Muscle layer of colon (tissue), 2 donors: ENCODE measurements around the gene FOXK1.

Source experiments
- H3K27ac ChIP-seq: one replicate; pipeline ENCODE4 v1.7.0; 2013; ENCODE audit warnings: low read depth, mild to moderate bottlenecking, low read length, moderate library complexity
- H3K27me3 ChIP-seq, 2 donors: one replicate each; pipeline ENCODE4 v1.7.0; 2013; ENCODE audit warnings: low read length in 2 of 2, mild to moderate bottlenecking in 2 of 2; ENCODE audit not compliant: insufficient read depth in 2 of 2, control insufficient read depth in 1 of 2
- H3K36me3 ChIP-seq: one replicate; pipeline ENCODE4 v1.7.0; 2013; ENCODE audit warnings: mild to moderate bottlenecking, low read length; ENCODE audit not compliant: insufficient read depth
- H3K4me1 ChIP-seq: one replicate; pipeline ENCODE4 v1.7.0; 2013; ENCODE audit warnings: mild to moderate bottlenecking, low read length; ENCODE audit not compliant: insufficient read depth
- H3K4me3 ChIP-seq, 2 donors: one replicate each; pipeline ENCODE4 v1.7.0; 2013; ENCODE audit warnings: low read length in 2 of 2, low read depth in 1 of 2, mild to moderate bottlenecking in 1 of 2, moderate library complexity in 1 of 2
- H3K9ac ChIP-seq: one replicate; pipeline ENCODE4 v1.7.0; 2013; ENCODE audit warnings: low read length
- H3K9me3 ChIP-seq: one replicate; pipeline ENCODE4 v1.7.0; 2013; ENCODE audit warnings: mild to moderate bottlenecking, low read length
- donor health status: abdominal sarcoma.
- donor health status: Adenocarcinoma of cecum.

FOXK1 gene

DNA sequence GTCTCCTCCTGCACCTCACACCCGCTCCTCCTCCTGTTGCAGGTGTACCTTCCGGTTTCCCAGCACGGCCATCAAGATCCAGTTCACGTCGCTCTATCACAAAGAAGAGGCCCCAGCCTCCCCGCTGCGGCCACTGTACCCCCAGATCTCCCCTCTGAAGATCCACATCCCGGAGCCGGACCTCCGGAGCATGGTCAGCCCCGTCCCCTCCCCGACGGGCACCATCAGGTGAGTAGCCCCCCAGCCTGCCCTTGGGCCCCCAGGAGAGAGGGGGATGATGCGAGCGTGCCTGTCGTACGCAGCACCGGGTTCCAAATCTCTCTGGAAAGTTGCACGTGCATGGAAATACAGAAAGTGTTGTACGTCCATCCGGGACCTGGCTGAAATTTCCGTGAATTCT lies 58.7 kb downstream of the FOXK1 start:
- peaks cover 36% of the 10 kb centered on the region for H3K4me1 ChIP-seq
- no peak overlapping the region for H3K9ac ChIP-seq
- no peak overlapping the region for H3K4me3 ChIP-seq
- no peak overlapping the region for H3K27ac ChIP-seq
- peaks cover 16% of the 10 kb centered on the region for H3K36me3 ChIP-seq
- H3K9me3 ChIP-seq = no peaks in the 10 kb centered on the region
- no peaks in the 10 kb centered on the region for H3K27me3 ChIP-seq

DNA sequence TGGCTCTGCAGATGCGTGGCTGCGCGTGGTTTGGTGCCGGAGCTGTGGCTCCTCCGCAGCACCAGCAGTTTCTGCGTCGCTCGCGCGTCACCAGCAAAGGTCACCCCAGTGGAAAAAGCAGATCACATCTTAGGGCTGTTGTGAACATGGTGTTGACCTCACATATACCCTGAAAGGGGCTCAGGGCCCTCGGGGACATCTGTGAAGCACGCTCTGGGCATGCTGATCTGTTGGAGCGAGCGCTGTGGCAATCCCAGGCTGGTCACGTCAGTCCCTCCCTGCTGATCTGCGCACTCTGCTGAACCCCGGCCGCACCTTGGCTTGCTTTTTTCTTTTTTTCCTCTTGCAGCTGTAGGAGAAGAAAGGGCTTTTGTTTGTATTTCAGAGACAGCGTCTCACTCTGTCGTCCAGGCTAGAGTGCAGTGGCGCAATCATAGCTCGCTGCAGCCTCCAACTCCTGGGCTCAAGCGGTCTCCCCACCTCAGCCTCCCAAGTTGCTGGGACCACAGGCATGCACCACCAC lies 60.0 kb downstream of the FOXK1 start:
- Histone ChIP-seq H3K4me3 (no peak overlapping the region), H3K4me1 (peaks cover 50% of the 10 kb centered on the region), H3K36me3 (peaks cover 16% of the 10 kb centered on the region), H3K27me3 (no peaks in the 10 kb centered on the region), H3K9ac (no peak overlapping the region), H3K27ac (no peak overlapping the region), H3K9me3 (no peaks in the 10 kb centered on the region)

DNA sequence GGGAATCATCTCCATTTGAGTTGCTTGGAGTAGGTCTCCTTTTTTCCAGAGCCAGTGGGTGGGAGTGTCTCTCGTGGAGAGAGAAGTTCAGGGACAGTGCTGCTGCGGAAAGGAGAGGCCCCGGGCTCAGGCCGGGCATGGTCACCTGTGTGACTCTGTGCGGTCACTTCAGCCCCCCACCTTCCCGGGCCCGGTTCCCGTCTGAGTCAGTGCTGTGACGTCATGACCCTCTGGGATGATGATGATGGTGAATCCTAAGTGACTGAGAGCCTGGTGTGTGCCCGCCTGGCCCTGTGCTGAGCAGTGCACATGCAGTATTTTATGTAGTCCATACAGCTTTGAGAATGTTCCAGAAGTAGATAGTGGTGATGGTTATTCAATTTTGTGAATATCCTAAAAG lies 60.8 kb downstream of the FOXK1 start:
- Histone ChIP-seq H3K4me1 (peaks cover 57% of the 10 kb centered on the region), H3K9me3 (no peaks in the 10 kb centered on the region), H3K27me3 (no peaks in the 10 kb centered on the region), H3K9ac (no peak overlapping the region), H3K4me3 (no peak overlapping the region), H3K36me3 (peaks cover 16% of the 10 kb centered on the region), H3K27ac (no peak overlapping the region)

DNA sequence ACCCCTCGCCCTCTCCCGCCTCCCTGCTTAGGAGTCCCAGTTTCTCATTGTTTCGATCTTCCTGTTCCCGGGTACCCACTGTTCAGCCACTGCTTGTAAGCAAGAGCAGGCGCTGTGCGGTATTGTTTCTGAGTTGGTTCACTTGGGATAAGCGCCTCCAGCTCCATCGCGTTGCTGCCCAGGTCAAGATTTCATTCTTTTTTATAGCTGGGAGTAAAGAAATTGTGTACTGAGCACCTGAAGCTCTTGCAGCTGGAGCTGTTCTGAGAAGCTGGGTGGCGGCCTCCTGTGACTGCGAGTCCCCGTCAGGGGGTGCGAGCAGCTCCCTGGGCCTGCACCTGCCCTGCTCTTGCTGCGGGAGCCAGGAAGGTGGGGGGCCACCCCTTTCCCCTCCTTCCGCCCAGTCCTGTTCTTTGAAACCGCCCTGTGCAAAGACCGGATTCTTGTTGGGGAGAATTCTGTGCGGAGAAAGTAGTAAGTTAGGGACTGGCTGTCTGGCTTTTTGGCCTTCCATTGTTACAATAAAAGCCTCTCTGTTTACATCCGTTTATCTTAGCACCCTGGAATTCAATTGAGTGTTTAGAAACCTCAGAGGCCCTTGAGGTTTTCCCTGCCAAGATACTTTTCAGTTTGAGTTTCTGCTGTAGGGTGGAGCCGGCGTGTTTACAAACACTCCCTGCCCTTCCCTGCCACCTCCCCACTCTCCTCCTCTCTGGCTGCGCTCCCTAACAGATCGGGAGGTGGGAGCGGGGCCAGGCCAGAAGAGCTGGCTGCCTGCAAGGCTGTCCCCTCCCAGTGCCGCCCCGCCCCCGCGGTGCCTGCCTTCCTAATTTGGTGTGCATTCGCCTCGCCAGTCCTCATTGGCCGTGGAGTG lies 62.5 kb downstream of the FOXK1 start:
- no peaks in the 10 kb centered on the region for H3K27me3 ChIP-seq
- H3K4me1 ChIP-seq = peaks cover 43% of the 10 kb centered on the region
- H3K27ac ChIP-seq = peak overlapping the region; percentile 96
- H3K4me3 ChIP-seq = peak overlapping the region in 1 of 2 donors; percentile 45
- H3K9ac ChIP-seq = peak overlapping the region; percentile 68
- peaks cover 27% of the 10 kb centered on the region for H3K36me3 ChIP-seq
- H3K9me3 ChIP-seq = no peaks in the 10 kb centered on the region

DNA sequence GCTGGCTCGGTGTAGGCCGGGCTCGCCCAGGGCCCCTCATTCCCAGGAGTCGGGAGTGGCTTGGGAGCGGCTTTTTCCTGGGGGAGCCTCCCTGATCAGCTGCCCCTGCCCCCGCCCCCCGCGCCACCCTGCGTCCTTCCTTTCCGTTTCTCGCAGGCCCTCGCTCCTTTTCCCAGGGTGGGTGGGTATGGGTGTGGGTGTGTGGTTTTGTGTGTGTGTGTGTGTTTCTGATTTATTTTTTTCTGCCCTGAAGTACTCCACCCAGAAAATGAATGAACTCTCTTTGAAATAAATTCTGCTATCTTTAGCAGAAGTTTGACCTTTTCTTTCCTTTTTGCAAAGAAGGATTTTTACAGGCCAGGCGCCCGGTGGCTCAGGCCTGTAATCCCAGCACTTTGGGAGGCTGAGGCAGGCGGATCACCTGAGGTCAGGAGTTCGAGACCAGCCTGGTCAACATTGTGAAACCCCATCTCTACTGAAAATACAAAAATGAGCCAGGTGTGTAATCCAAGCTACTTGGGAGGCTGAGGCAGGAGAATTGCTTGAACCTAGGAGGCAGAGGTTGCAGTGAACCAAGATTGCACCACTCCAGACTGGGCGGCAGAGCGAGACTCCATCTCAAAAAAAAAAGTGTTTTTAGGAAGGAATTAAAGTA lies 63.3 kb downstream of the FOXK1 start:
- Histone ChIP-seq H3K9me3 (no peaks in the 10 kb centered on the region), H3K4me1 (peaks cover 39% of the 10 kb centered on the region), H3K27ac (peak overlapping the region; percentile 96), H3K4me3 (peak overlapping the region in 1 of 2 donors; percentile 41), H3K27me3 (no peaks in the 10 kb centered on the region), H3K9ac (peak overlapping the region; percentile 25), H3K36me3 (peaks cover 29% of the 10 kb centered on the region)

DNA sequence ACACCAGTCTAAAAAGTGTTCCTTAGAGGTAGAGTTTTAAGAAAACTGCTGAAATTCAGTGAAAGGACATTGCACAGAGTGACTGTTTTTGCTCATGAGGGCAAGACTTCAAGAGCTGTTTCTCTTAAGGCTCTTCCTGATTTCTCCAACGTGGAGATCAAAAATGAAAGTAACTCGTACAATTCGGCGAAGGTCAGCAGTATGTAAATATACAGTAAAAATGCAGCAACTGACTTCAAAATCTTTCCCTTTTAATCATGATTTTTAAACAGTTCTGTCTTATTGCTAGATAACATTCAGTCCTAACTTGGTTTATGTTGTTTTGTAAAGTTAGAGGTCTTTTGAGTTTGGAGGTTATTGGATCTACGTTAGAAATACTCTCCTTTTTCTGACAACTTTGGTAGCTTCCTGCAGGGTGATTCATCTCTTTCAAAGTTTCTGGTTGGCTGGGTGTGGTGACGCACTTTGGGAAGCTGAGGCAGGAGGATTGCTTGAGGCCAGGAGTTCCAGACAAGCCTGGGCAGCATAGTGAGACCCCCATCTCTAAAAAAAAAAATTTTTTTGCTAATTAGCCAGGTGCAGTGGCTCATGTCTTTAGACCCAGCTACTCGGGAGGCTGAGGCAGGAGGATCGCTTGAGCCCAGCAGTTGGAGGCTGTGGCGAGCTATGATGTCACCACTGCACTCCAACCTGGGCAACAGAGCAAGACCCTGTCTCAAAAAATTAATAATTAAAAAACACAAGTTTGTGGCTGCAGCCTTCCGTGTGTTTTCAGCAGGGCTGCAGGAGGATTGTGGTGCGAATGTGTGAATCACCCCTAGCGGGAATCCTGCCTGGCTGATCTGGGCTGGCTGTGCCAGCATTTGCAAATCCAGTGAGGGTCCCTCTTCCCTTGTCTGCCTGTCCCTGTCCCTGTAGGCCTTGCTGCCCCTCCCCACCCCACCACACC lies 64.2 kb downstream of the FOXK1 start:
- Histone ChIP-seq H3K9me3 (no peaks in the 10 kb centered on the region), H3K9ac (peak overlapping the region; percentile 25), H3K4me1 (peaks cover 39% of the 10 kb centered on the region), H3K4me3 (peak overlapping the region in 1 of 2 donors; percentile 41), H3K27ac (peak overlapping the region; percentile 96), H3K36me3 (peaks cover 29% of the 10 kb centered on the region), H3K27me3 (no peaks in the 10 kb centered on the region)

DNA sequence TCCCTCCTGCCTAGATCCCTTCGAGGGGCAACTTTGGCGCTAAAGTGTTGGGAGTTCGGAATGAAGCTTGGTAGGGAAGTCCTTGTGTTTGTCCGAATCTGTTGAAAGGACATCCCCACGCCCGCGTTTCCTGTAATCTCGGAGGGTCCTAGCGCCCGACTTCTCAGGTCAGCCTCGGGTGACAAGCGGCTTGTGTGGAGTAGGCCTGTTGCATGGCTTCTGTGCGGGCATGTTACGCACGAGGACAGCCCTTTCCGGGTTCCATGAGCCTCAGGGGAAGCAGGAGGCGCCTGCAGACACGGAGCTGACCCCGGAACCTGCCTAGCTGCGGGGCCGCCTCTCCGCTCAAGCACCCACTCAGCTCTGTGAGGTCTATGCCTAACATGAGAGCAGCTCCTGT lies 64.9 kb downstream of the FOXK1 start:
- Histone ChIP-seq H3K9ac (no peak overlapping the region), H3K27ac (peak overlapping the region; percentile 96), H3K4me3 (peak overlapping the region in 1 of 2 donors; percentile 41), H3K4me1 (peaks cover 39% of the 10 kb centered on the region), H3K27me3 (no peaks in the 10 kb centered on the region), H3K9me3 (no peaks in the 10 kb centered on the region), H3K36me3 (peaks cover 23% of the 10 kb centered on the region)

DNA sequence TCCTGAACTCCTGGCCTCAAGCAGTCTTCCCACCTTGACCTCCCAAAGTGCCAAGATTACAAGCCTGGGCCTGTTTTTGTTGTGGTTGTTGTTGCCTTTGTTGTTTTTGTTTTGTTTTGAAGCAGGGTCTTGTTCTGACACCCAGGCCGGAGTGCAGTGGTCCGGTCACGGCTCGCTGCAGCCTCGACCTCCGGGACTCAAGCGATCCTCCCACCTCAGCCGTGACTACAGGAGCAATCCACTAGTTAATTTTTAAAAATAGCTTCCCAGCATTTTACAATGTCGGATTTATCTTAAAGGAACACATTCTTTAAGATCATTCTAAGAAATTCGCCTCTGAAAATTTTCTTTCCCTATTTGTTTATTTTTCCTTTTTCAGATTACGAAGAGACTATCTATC lies 65.7 kb downstream of the FOXK1 start:
- H3K9me3 ChIP-seq = no peaks in the 10 kb centered on the region
- H3K9ac ChIP-seq = no peak overlapping the region
- peaks cover 39% of the 10 kb centered on the region for H3K4me1 ChIP-seq
- no peak overlapping the region for H3K4me3 ChIP-seq
- peaks cover 21% of the 10 kb centered on the region for H3K36me3 ChIP-seq
- peak overlapping the region; percentile 48 for H3K27ac ChIP-seq
- H3K27me3 ChIP-seq = no peaks in the 10 kb centered on the region

DNA sequence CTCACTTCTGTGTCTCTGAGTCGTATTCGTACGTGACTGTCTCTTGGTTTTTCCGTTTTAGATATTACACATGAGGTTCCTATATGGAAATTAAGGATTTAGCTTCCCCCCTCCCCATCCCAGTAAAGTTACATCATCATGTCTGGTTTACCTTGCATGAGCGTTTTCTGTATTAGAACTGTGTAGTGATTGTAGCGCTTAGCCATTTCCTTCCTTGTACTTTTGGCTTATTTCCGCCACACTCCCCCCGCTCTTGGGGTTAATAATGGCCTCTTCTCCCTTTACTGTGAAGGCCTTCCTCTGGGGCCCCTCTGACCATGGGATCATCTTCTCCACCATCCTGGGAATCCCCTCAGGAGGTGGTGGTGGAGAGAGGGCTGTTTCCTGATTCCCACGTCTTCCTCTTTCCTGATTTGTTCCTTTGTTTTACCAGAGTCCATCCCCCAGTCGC lies 66.2 kb downstream of the FOXK1 start:
- H3K36me3 ChIP-seq = peaks cover 19% of the 10 kb centered on the region
- H3K4me3 ChIP-seq = no peak overlapping the region
- H3K4me1 ChIP-seq = peaks cover 43% of the 10 kb centered on the region
- no peaks in the 10 kb centered on the region for H3K27me3 ChIP-seq
- no peak overlapping the region for H3K9ac ChIP-seq
- peak overlapping the region; percentile 48 for H3K27ac ChIP-seq
- H3K9me3 ChIP-seq = no peaks in the 10 kb centered on the region

DNA sequence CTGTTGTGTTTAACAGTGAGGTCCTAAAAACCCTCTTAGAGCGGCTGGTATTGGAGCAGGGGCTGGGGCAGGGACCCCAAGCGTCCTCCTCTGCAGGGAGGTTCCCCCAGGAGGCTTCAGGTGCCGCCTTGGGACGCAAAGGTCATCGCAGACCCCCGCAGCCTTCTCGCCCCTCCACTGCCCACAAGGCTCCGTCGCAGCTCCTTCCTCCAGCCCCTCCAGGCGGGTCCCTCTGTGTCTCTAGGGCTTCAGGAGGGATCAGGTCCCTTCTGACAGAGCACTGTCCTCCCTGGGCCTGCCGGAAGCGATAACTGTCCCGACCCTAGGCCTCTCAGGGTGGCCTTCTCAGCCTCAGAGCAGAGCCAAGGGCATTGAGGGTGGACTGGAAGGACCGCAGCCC lies 67.3 kb downstream of the FOXK1 start:
- Histone ChIP-seq H3K4me1 (peaks cover 43% of the 10 kb centered on the region), H3K9ac (no peak overlapping the region), H3K27me3 (no peaks in the 10 kb centered on the region), H3K36me3 (peaks cover 21% of the 10 kb centered on the region), H3K27ac (no peak overlapping the region), H3K9me3 (no peaks in the 10 kb centered on the region), H3K4me3 (no peak overlapping the region)

DNA sequence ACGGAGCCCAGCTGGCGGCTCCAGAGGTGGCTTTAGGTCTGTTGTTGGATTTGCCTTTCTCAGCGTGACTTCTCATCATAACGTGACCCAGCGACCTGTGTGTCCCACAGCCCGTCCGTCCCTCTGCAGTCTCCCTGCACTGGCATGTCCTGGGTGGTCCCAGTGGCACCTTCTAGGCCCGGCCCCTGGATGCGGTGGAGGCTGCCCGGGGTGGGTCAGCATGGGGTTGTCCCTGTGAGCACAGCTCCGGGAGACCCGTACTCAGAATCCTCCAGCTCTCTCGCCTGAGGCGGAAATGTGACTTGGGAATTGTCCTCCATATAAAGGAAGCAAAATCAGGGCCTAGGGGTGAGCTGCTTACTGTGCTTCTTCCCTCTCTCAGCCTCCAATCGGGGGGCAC lies 67.7 kb downstream of the FOXK1 start:
- no peaks in the 10 kb centered on the region for H3K9me3 ChIP-seq
- no peaks in the 10 kb centered on the region for H3K27me3 ChIP-seq
- H3K4me3 ChIP-seq = no peak overlapping the region
- H3K27ac ChIP-seq = no peak overlapping the region
- peaks cover 26% of the 10 kb centered on the region for H3K36me3 ChIP-seq
- no peak overlapping the region for H3K9ac ChIP-seq
- peaks cover 39% of the 10 kb centered on the region for H3K4me1 ChIP-seq
